Endothelial cell (in vitro differentiated cells): ENCODE data around the gene TAGLN2. TPM values are rescaled to one million over a fixed set of nuclear protein-coding genes. Genes with fewer than 3 reads are reported as not detected.

Experiments
- DNase-seq: peaks from one replicate; pipeline ENCODE4 v3.0.0; 2021; ENCODE audit warnings: low spot score
- H3K27ac Mint-ChIP-seq: one replicate; pipeline ENCODE4 v1.8.0; 2021; ENCODE audit warnings: mixed read lengths, inconsistent platforms; ENCODE audit not compliant: unreplicated experiment
- H3K27me3 Mint-ChIP-seq: one replicate; pipeline ENCODE4 v1.8.0; 2021; ENCODE audit warnings: mild to moderate bottlenecking, moderate library complexity, mixed read lengths, inconsistent platforms; ENCODE audit not compliant: unreplicated experiment
- H3K36me3 Mint-ChIP-seq: one replicate; pipeline ENCODE4 v1.8.0; 2021; ENCODE audit warnings: mild to moderate bottlenecking, low read depth, mixed read lengths, inconsistent platforms; ENCODE audit not compliant: unreplicated experiment
- H3K4me1 Mint-ChIP-seq: one replicate; pipeline ENCODE4 v1.8.0; 2021; ENCODE audit warnings: mild to moderate bottlenecking, mixed read lengths, inconsistent platforms; ENCODE audit not compliant: unreplicated experiment
- H3K4me3 Mint-ChIP-seq: one replicate; pipeline ENCODE4 v1.8.0; 2021; ENCODE audit warnings: mild to moderate bottlenecking, mixed read lengths, inconsistent platforms; ENCODE audit not compliant: unreplicated experiment
- H3K9me3 Mint-ChIP-seq: one replicate; pipeline ENCODE4 v1.8.0; 2021; ENCODE audit warnings: mixed read lengths, inconsistent platforms; ENCODE audit not compliant: unreplicated experiment
- CTCF ChIP-seq: fragments of 200-600 bp; sonication (generic); IDR thresholded peaks from one replicate; pipeline ENCODE4 v1.5.0; 2021; ENCODE audit warnings: antibody characterized with exemption; ENCODE audit not compliant: unreplicated experiment
- total RNA-seq: library from RNA; stranded (reverse); fragmentation: NEBNext Ultra II Directional; extraction: Animal tissue kit (Norgen Biotek cat#: 25700); gene quantifications from one replicate; pipeline ENCODE4 v1.2.1, GENCODE V29; 2021; ENCODE audit not compliant: unreplicated experiment

The TAGLN2 gene
- total RNA-seq, 1 donor from 2014 or later = 95.2 TPM

DNA sequence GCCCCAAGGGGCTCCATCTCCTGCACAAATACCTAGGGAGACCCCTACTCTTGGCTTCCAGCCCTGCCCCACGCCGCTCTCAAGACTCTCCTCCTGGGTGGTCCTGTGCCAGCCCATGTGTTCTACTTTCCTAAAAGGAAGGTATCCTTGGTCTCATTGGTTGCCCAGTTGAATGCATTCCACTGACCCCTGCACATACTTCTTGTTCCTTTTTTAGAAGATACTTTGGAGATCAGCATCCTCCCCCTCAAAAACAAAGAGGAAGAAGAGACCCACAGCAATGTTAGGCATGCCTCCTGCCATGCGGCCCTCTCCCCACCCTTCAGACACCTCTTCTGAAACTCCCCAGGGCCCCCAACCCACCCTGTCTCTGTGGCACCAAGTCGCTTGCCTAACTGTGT is 24.7 kb upstream of the TAGLN2 start:
- no peak for TF ChIP-seq CTCF
- H3K4me3 Mint-ChIP-seq = no peak overlapping the region
- peaks cover 4% of the 10 kb centered on the region for H3K27me3 Mint-ChIP-seq
- no peak for DNase-seq
- H3K9me3 Mint-ChIP-seq = no peaks in the 10 kb centered on the region
- no peaks in the 10 kb centered on the region for H3K36me3 Mint-ChIP-seq
- peaks cover 7% of the 10 kb centered on the region for H3K4me1 Mint-ChIP-seq
- no peak overlapping the region for H3K27ac Mint-ChIP-seq

GRCh38 chr1:159949123-159949522 is 23.8 kb upstream of the TAGLN2 start:
- DNase-seq = no peak
- H3K36me3 Mint-ChIP-seq = no peaks in the 10 kb centered on the region
- peaks cover 8% of the 10 kb centered on the region for H3K4me1 Mint-ChIP-seq
- no peak overlapping the region for H3K27ac Mint-ChIP-seq
- no peak overlapping the region for H3K4me3 Mint-ChIP-seq
- no peak for TF ChIP-seq CTCF
- peaks cover 6% of the 10 kb centered on the region for H3K27me3 Mint-ChIP-seq
- H3K9me3 Mint-ChIP-seq = no peaks in the 10 kb centered on the region

DNA sequence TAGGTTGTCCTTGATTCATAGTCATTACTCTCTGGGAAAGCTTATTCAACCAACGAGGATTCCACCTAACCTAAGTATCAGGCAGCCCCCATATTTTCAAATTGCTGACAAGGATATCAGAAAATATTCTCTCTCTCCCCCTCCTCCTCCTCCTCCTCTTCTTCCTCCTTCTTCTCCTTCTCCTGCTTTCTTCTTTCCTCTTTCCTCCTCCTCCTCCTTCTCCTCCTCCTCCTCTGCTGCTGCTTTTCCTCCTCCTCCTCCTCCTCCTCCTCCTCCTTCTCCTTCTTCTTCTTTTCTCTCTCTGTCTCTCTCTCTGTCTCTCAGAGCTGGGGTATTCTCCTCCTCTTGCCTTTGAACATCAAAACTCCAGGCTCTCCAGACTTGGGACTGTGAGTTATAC is 22.6 kb upstream of the TAGLN2 start:
- peaks cover 6% of the 10 kb centered on the region for H3K27me3 Mint-ChIP-seq
- no peak for DNase-seq
- no peak overlapping the region for H3K4me3 Mint-ChIP-seq
- H3K36me3 Mint-ChIP-seq = no peaks in the 10 kb centered on the region
- no peak overlapping the region for H3K27ac Mint-ChIP-seq
- no peak for TF ChIP-seq CTCF
- no peaks in the 10 kb centered on the region for H3K9me3 Mint-ChIP-seq
- H3K4me1 Mint-ChIP-seq = peaks cover 7% of the 10 kb centered on the region

DNA sequence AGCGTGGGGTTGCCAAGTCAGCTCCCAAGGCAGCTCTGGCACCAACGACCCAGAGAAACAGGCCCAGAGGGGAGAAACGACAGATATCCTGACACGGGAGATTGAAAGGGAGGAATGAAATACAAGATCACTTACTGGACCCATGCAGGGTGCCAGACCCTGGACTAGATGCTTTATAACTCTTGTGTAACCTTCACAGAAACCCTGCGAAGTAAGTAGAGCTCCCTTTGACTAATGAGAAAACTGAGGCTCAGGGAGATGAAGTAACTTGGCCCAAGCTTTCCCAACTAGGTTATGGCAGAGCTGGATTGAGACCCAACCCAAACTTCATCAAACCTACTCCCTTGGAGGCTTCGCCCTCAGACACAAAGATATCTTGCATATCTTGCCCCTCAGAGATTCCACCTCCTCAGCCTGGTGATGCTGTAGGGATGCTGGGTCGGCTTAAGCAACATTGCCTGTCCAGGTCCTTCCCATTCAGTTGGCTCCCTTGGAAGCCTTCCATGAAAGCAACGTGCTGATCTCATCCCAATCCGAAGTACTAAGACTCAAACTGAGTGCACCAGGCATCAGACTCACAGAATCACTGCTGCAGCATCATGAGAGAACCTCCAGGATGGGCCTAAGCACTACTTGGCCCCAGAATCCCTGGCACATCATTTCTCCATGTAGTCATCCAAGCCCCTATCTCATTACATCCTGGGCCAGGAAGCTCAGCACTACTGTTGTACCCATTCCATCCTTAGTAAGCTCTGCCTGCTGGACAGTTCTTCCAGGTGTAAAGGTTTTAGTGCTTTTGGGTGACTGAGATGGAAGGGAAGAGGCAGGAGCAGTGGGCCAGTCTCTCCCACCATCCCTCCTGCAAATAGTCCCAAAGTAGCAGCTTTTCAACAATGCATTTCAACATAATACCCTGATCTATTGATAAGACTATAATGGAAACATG is 21.2 kb upstream of the TAGLN2 start:
- peaks cover 12% of the 10 kb centered on the region for H3K27me3 Mint-ChIP-seq

More for the DNA sequence above, 21.2 kb upstream of the TAGLN2 start:
- TF ChIP-seq CTCF = no peak
- Mint-ChIP-seq H3K27ac (peak overlapping the region; percentile 36), H3K9me3 (no peaks in the 10 kb centered on the region), H3K36me3 (no peaks in the 10 kb centered on the region), H3K4me1 (peaks cover 7% of the 10 kb centered on the region), H3K4me3 (peak overlapping the region; percentile 62)
- DNase-seq = no peak
